Left lung (tissue), 10 donors: ENCODE results near the gene TSC22D3. TPM values are rescaled to one million over a fixed set of nuclear protein-coding genes. Genes with fewer than 3 reads are reported as not detected.

ENCODE experiments used
- ATAC-seq: fragments of 200-7000 bp; cut with Tn5 transposase; one replicate; pipeline ENCODE4 v1.9.1; 2020; ENCODE audit warnings: moderate library complexity
- DNase-seq, 4 donors: peaks; one replicate each; pipeline ENCODE4 v3.0.0-alpha.2; 2013 to 2020
- H3K27ac ChIP-seq, 2 donors: fragments of 200-600 bp; sonication (generic) in 1 of 2; one replicate each; pipeline versions ENCODE4 v1.5.0 to v1.8.0; 2020 to 2021
- H3K27me3 ChIP-seq, 2 donors: fragments of 200-600 bp; sonication (generic) in 1 of 2; one replicate each; pipeline versions ENCODE4 v1.5.0 to v1.8.0; 2020 to 2021
- H3K36me3 ChIP-seq, 2 donors: fragments of 200-600 bp; sonication (generic) in 1 of 2; one replicate each; pipeline versions ENCODE4 v1.5.0 to v1.8.0; 2020 to 2021
- H3K4me1 ChIP-seq, 2 donors: fragments of 200-600 bp; one replicate each; pipeline ENCODE4 v1.8.0; 2021
- H3K4me3 ChIP-seq, 2 donors: fragments of 200-600 bp; sonication (generic) in 1 of 2; one replicate each; pipeline versions ENCODE4 v1.5.0 to v1.8.0; 2020 to 2021; ENCODE audit warnings: mild to moderate bottlenecking in 1 of 2
- H3K9me3 ChIP-seq, 2 donors: fragments of 200-600 bp; sonication (generic) in 1 of 2; one replicate each; pipeline versions ENCODE4 v1.5.0 to v1.8.0; 2020 to 2021
- CTCF ChIP-seq, 2 donors: fragments of 200-600 bp; sonication (generic) in 1 of 2; IDR thresholded peaks; one replicate each; pipeline versions ENCODE4 v1.5.0 to v1.8.0; 2021; ENCODE audit warnings: antibody characterized with exemption in 2 of 2
- intact Hi-C, 2 donors: fragments of 100-400 bp; cut with DNase I; formaldehyde crosslinking; loops; one replicate each; pipeline versions ENCODE4 v1.11.2 to v1.14.2; 2022
- polyA plus RNA-seq, 6 donors: library from polyadenylated mRNA; unstranded; fragments of 120-200 nt; gene quantifications; one replicate each; pipeline ENCODE4 v1.2.1, GENCODE V29; 2013; ENCODE audit not compliant: insufficient read length in 6 of 6
- total RNA-seq, 2 donors: library from RNA; stranded (reverse); fragmentation: NEBNext Ultra II Directional; extraction: Animal tissue kit (Norgen Biotek cat#: 25700); gene quantifications; one replicate each; pipeline ENCODE4 v1.2.1, GENCODE V29; 2021
- donor health status: DM: no; HTN: yes; CAD: no.
- donor health status: DM: no; HTN: no; CAD: no.

Gene TSC22D3
- total and polyA plus RNA-seq, 8 donors, result 119 to 156 (median 126) TPM

GRCh38 chrX:107773206-107773605 is 2.4 kb downstream of the TSC22D3 start:
- ATAC-seq, result no peak
- TF ChIP-seq CTCF (IDR thresholded peaks at IDR 0.05), result no peak
- H3K4me1 ChIP-seq, result peaks cover 0 to 6% of the 10 kb centered on the region in 2 donors
- H3K9me3 ChIP-seq, result no peaks in the 10 kb centered on the region
- H3K27ac ChIP-seq, result no peak overlapping the region
- intact Hi-C loops, result loop anchor here in 1 of 2 donors (10.0 kb wide), 1 partner anchor 48 kb away; no protein-coding TSS in a partner anchor
- H3K27me3 ChIP-seq, result peaks cover 7 to 22% of the 10 kb centered on the region in 2 donors
- H3K36me3 ChIP-seq, result no peaks in the 10 kb centered on the region
- peak overlapping the region in 1 of 2 donors; percentile 48 for H3K4me3 ChIP-seq
- no peak for DNase-seq

- Histone ChIP-seq H3K27me3 (peaks cover 5 to 7% of the 10 kb centered on the region in 2 donors), H3K4me1 (no peaks in the 10 kb centered on the region), H3K9me3 (no peaks in the 10 kb centered on the region), H3K27ac (no peak overlapping the region), H3K36me3 (no peaks in the 10 kb centered on the region), H3K4me3 (no peak overlapping the region)
- TF ChIP-seq CTCF (IDR thresholded peaks at IDR 0.05), result no peak
- DNase-seq (no peak), ATAC-seq (no peak)
- intact Hi-C loops, result loop anchor here in 1 of 2 donors (10.0 kb wide), 1 partner anchor 45 kb away; no protein-coding TSS in a partner anchor
These were observed 5.8 kb downstream of the TSC22D3 start for GRCh38 chrX:107769581-107770317.

GRCh38 chrX:107768051-107768450 is 7.5 kb downstream of the TSC22D3 start:
- DNase-seq, result no peak
- Histone ChIP-seq H3K4me3 (no peak overlapping the region), H3K4me1 (no peaks in the 10 kb centered on the region), H3K27ac (no peak overlapping the region), H3K27me3 (peaks cover 0 to 7% of the 10 kb centered on the region in 2 donors), H3K9me3 (no peaks in the 10 kb centered on the region), H3K36me3 (no peaks in the 10 kb centered on the region)
- TF ChIP-seq CTCF (IDR thresholded peaks at IDR 0.05), result no peak
- ATAC-seq, result no peak
- intact Hi-C loops, result no loop called here

GRCh38 chrX:107766470-107767150 is 9.0 kb downstream of the TSC22D3 start:
- H3K27me3 ChIP-seq, result peaks cover 0 to 7% of the 10 kb centered on the region in 2 donors
- ATAC-seq (peak; percentile 80), DNase-seq (peak in 2 of 4 donors; percentile 32 to 77)
- no peak overlapping the region for H3K4me3 ChIP-seq
- H3K4me1 ChIP-seq, result no peaks in the 10 kb centered on the region
- intact Hi-C loops, result no loop called here
- H3K27ac ChIP-seq, result no peak overlapping the region
- H3K36me3 ChIP-seq, result no peaks in the 10 kb centered on the region
- H3K9me3 ChIP-seq, result no peaks in the 10 kb centered on the region
- TF ChIP-seq CTCF (IDR thresholded peaks at IDR 0.05), result no peak
